ENCODE measurements around the gene CTSK.
"Not testable (repeated sequence)": the region's sequence is repeated elsewhere in the genome, so short reads cannot be mapped to it uniquely, and the experiment has no call there.

CTSK gene

GRCh38 chr1:150772326-150772725, 35.7 kb downstream of the CTSK start:
- Histone ChIP-seq H3K4me1 (ENCODE audit: control insufficient read depth, insufficient read depth, low read length) (no peaks in the 10 kb centered on the region), H3K36me3 (ENCODE audit: control insufficient read depth in 2 of 2, insufficient read depth in 1 of 2, low read length in 2 of 2) (no peaks in the 10 kb centered on the region), H3K9me3 (ENCODE audit: control insufficient read depth, insufficient read depth, low read depth, low read length) (no peaks in the 10 kb centered on the region), H3K27ac (ENCODE audit: extremely low read depth, low read depth, low read length) (no peak overlapping the region), H3K4me3 (ENCODE audit: low read depth, low read length) (no peak overlapping the region)
- CTCF ChIA-PET = no interaction called here
- TF ChIP-seq GLIS2 (tag by site-specific recombination; IDR thresholded peaks at IDR 0.05) (no peak), ZNF2 (tag by site-specific recombination; IDR thresholded peaks at IDR 0.05) (no peak), ZNF521 (tag by site-specific recombination; IDR thresholded peaks at IDR 0.05) (no peak), ZNF624 (tag by site-specific recombination; IDR thresholded peaks at IDR 0.05) (no peak), ZNF274 (IDR thresholded peaks at IDR 0.05; ENCODE audit: low read length) (no peak), ZNF274 (tag by site-specific recombination; IDR thresholded peaks at IDR 0.05; ENCODE audit: borderline replicate concordance) (no peak), ZNF664 (tag by site-specific recombination; IDR thresholded peaks at IDR 0.05) (no peak), ZNF549 (tag by site-specific recombination; IDR thresholded peaks at IDR 0.05) (no peak), ZNF600 (tag by site-specific recombination; IDR thresholded peaks at IDR 0.05) (no peak), ZNF510 (tag by site-specific recombination; IDR thresholded peaks at IDR 0.05; ENCODE audit: insufficient replicate concordance) (no peak), ZNF610 (tag by site-specific recombination; IDR thresholded peaks at IDR 0.05; ENCODE audit: borderline replicate concordance) (no peak)
- POLR2A ChIA-PET = no interaction called here

GRCh38 chr1:150767704-150768103, 40.4 kb downstream of the CTSK start:
- H3K27ac ChIP-seq (ENCODE audit: extremely low read depth, low read depth, low read length); H3K9me3 ChIP-seq (ENCODE audit: control insufficient read depth, insufficient read depth, low read depth, low read length); H3K4me1 ChIP-seq (ENCODE audit: control insufficient read depth, insufficient read depth, low read length); POLR2A ChIA-PET; H3K36me3 ChIP-seq (ENCODE audit: control insufficient read depth in 2 of 2, insufficient read depth in 1 of 2, low read length in 2 of 2); H3K4me3 ChIP-seq (ENCODE audit: low read depth, low read length): not testable (repeated sequence)
- CTCF ChIA-PET = interaction anchor here (0.7 to 1.4 kb wide), 2 partner anchors 80 to 207 kb away, joined by 3 to 5 read pairs; no protein-coding TSS in a partner anchor
- TF ChIP-seq GLIS1 (tag by site-specific recombination; IDR thresholded peaks at IDR 0.05) = peak; percentile 55

- H3K4me3 ChIP-seq (ENCODE audit: low read depth, low read length); H3K9me3 ChIP-seq (ENCODE audit: control insufficient read depth, insufficient read depth, low read depth, low read length); H3K36me3 ChIP-seq (ENCODE audit: control insufficient read depth in 2 of 2, insufficient read depth in 1 of 2, low read length in 2 of 2); POLR2A ChIA-PET; H3K4me1 ChIP-seq (ENCODE audit: control insufficient read depth, insufficient read depth, low read length); H3K27ac ChIP-seq (ENCODE audit: extremely low read depth, low read depth, low read length): not testable (repeated sequence)
- CTCF ChIA-PET = interaction anchor here (0.7 to 0.8 kb wide), 2 partner anchors 15 to 41 kb away, joined by 3 read pairs; no protein-coding TSS in a partner anchor
These were observed 42.1 kb downstream of the CTSK start for GRCh38 chr1:150765977-150766301.

- no peak within 1 kb of the TSS for H3K27ac ChIP-seq (ENCODE audit: extremely low read depth, low read depth, low read length)
- ChIA-PET POLR2A (no interaction called here), CTCF (interaction anchor here (0.6 to 0.8 kb wide), 3 partner anchors 14 to 42 kb away, joined by 3 to 4 read pairs (median 3); no protein-coding TSS in a partner anchor)
- H3K36me3 ChIP-seq (ENCODE audit: control insufficient read depth in 2 of 2, insufficient read depth in 1 of 2, low read length in 2 of 2) = no peaks in the 10 kb centered on the region
- TF ChIP-seq ELK4 (IDR thresholded peaks at IDR 0.05; ENCODE audit: borderline replicate concordance, low read depth, low read length) (no peak), PRDM1 (tag by site-specific recombination; IDR thresholded peaks at IDR 0.05) (0 out of 2 replicates have a peak, but pooled peaks have one; percentile 12), ZBTB17 (tag by site-specific recombination; IDR thresholded peaks at IDR 0.05) (0 out of 2 replicates have a peak, but pooled peaks have one; percentile 25)
- H3K9me3 ChIP-seq (ENCODE audit: control insufficient read depth, insufficient read depth, low read depth, low read length) = no peaks in the 10 kb centered on the region
- no peaks in the 10 kb centered on the region for H3K4me1 ChIP-seq (ENCODE audit: control insufficient read depth, insufficient read depth, low read length)
- H3K4me3 ChIP-seq (ENCODE audit: low read depth, low read length) = no peak within 1 kb of the TSS
These were observed 42.6 kb downstream of the CTSK start, which contains the start of gene CTSS for GRCh38 chr1:150765296-150765976. Gene CTSS (minus strand): TSS chr1:150765778. CDS start chr1:150764763, 1,015 bp downstream.

Data from HEK293 (cell line).